Endothelial cell (in vitro differentiated cells): Measurements from ENCODE around the gene PRPF6. TPM values are rescaled to one million over a fixed set of nuclear protein-coding genes. Genes with fewer than 3 reads are reported as not detected.

Experiments
- DNase-seq: peaks from one replicate; pipeline ENCODE4 v3.0.0; 2021; ENCODE audit warnings: low spot score
- H3K27ac Mint-ChIP-seq: one replicate; pipeline ENCODE4 v1.8.0; 2021; ENCODE audit warnings: mixed read lengths, inconsistent platforms; ENCODE audit not compliant: unreplicated experiment
- H3K27me3 Mint-ChIP-seq: one replicate; pipeline ENCODE4 v1.8.0; 2021; ENCODE audit warnings: mild to moderate bottlenecking, moderate library complexity, mixed read lengths, inconsistent platforms; ENCODE audit not compliant: unreplicated experiment
- H3K36me3 Mint-ChIP-seq: one replicate; pipeline ENCODE4 v1.8.0; 2021; ENCODE audit warnings: mild to moderate bottlenecking, low read depth, mixed read lengths, inconsistent platforms; ENCODE audit not compliant: unreplicated experiment
- H3K4me1 Mint-ChIP-seq: one replicate; pipeline ENCODE4 v1.8.0; 2021; ENCODE audit warnings: mild to moderate bottlenecking, mixed read lengths, inconsistent platforms; ENCODE audit not compliant: unreplicated experiment
- H3K4me3 Mint-ChIP-seq: one replicate; pipeline ENCODE4 v1.8.0; 2021; ENCODE audit warnings: mild to moderate bottlenecking, mixed read lengths, inconsistent platforms; ENCODE audit not compliant: unreplicated experiment
- H3K9me3 Mint-ChIP-seq: one replicate; pipeline ENCODE4 v1.8.0; 2021; ENCODE audit warnings: mixed read lengths, inconsistent platforms; ENCODE audit not compliant: unreplicated experiment
- CTCF ChIP-seq: fragments of 200-600 bp; sonication (generic); IDR thresholded peaks from one replicate; pipeline ENCODE4 v1.5.0; 2021; ENCODE audit warnings: antibody characterized with exemption; ENCODE audit not compliant: unreplicated experiment
- total RNA-seq: library from RNA; stranded (reverse); fragmentation: NEBNext Ultra II Directional; extraction: Animal tissue kit (Norgen Biotek cat#: 25700); gene quantifications from one replicate; pipeline ENCODE4 v1.2.1, GENCODE V29; 2021; ENCODE audit not compliant: unreplicated experiment

Gene PRPF6
- total RNA-seq, 1 donor from 2014 or later, result 73.4 TPM

- TF ChIP-seq CTCF, result no peak
- H3K27ac Mint-ChIP-seq, result peak within 1 kb of the TSS; percentile 67
- H3K4me1 Mint-ChIP-seq, result peaks cover 30% of the 10 kb centered on the region
- peak; percentile 66 for DNase-seq
- H3K36me3 Mint-ChIP-seq, result peaks cover 16% of the 10 kb centered on the region
- H3K4me3 Mint-ChIP-seq, result peak within 1 kb of the TSS; percentile 95
- no peaks in the 10 kb centered on the region for H3K9me3 Mint-ChIP-seq
- H3K27me3 Mint-ChIP-seq, result peaks cover 12% of the 10 kb centered on the region
These were observed 1.2 kb upstream of the PRPF6 start, which contains the start of gene SAMD10 for GRCh38 chr20:63979557-63980316. SAMD10 (minus strand) TSS chr20:63979642; CDS start chr20:63979467, 175 bp downstream.

DNA sequence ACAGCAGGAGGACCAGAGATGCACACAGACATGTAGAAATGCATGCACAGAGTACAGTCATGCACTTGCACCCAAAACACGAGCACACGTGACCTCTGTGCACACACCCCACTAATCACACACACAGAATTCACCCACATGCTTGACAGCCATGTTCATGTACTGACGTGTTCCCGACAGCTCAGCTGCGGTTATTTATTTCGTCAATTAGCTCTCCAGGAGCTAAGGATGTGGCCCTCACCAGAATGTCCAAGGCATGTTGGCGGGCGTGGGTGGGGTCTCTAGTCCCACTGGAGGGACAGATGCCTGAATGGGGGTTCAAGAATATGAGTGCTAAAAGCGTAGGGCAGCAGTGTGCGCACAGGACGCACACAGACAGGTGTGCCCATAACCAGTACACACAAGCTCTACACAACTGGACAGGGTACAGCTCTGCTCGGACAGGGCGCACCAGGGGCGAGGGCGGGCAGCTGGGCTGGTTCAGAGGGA is 571 bp upstream of the PRPF6 start:
- peak overlapping the region; percentile 95 for H3K4me3 Mint-ChIP-seq
- no peak for DNase-seq
- H3K9me3 Mint-ChIP-seq, result no peaks in the 10 kb centered on the region
- no peak for TF ChIP-seq CTCF
- H3K27me3 Mint-ChIP-seq, result peaks cover 12% of the 10 kb centered on the region
- H3K36me3 Mint-ChIP-seq, result peaks cover 18% of the 10 kb centered on the region
- H3K4me1 Mint-ChIP-seq, result peaks cover 30% of the 10 kb centered on the region
- peak overlapping the region; percentile 67 for H3K27ac Mint-ChIP-seq

- Mint-ChIP-seq H3K27ac (no peak overlapping the region), H3K4me3 (peak overlapping the region; percentile 16)
These were observed 2.0 kb downstream of the PRPF6 start for GRCh38 chr20:63982937-63983336.

DNA sequence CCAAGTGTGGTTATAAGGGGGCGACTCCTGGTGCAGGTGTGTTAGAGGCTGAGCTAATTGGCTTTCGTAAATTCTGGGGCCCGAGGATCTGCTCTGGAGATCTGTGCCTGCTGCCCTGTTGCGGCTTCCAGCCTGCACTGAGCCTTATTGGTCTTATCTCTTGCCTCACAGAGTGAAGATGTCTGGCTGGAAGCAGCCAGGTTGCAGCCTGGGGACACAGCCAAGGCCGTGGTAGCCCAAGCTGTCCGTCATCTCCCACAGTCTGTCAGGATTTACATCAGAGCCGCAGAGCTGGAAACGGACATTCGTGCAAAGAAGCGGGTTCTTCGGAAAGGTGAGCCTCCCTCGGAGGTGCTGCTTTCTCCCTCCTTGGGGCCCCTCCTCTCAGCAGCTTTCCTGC is 20.0 kb downstream of the PRPF6 start:
- no peaks in the 10 kb centered on the region for H3K27me3 Mint-ChIP-seq
- no peak overlapping the region for H3K27ac Mint-ChIP-seq
- peaks cover 16% of the 10 kb centered on the region for H3K4me1 Mint-ChIP-seq
- TF ChIP-seq CTCF, result no peak
- no peak for DNase-seq
- no peaks in the 10 kb centered on the region for H3K9me3 Mint-ChIP-seq
- H3K4me3 Mint-ChIP-seq, result no peak overlapping the region
- peaks cover 29% of the 10 kb centered on the region for H3K36me3 Mint-ChIP-seq

More at GRCh38 chr20:63982937-63983336, 2.0 kb downstream of the PRPF6 start:
- Mint-ChIP-seq H3K27me3 (peaks cover 10% of the 10 kb centered on the region), H3K9me3 (no peaks in the 10 kb centered on the region), H3K4me1 (peaks cover 28% of the 10 kb centered on the region), H3K36me3 (peaks cover 27% of the 10 kb centered on the region)
- no peak for DNase-seq
- no peak for TF ChIP-seq CTCF

DNA sequence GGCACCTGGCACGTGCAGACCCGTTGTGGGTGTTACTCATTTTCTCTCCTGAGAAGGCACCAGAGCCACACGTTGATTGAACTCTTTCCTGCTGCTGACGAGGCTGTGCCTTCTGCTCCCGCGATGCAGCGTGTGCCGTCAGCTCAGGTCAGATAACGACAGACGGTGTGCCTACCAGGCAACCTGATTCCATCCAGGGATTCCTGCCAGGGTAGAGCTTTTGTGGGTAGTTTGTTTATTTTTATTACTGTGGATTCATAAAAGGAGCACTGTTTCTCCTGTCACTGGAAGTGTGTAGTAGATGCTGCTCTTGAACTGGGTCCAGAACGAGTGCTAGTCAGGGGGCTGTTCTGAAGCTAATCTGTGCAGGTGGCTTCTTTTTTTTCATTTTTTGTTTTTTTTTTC is 20.7 kb downstream of the PRPF6 start:
- TF ChIP-seq CTCF, result no peak
- H3K9me3 Mint-ChIP-seq, result no peaks in the 10 kb centered on the region
- H3K4me1 Mint-ChIP-seq, result peaks cover 16% of the 10 kb centered on the region
- no peak for DNase-seq
- peaks cover 28% of the 10 kb centered on the region for H3K36me3 Mint-ChIP-seq
- H3K4me3 Mint-ChIP-seq, result no peak overlapping the region
- no peak overlapping the region for H3K27ac Mint-ChIP-seq
- no peaks in the 10 kb centered on the region for H3K27me3 Mint-ChIP-seq
